Endothelial cell of umbilical vein (primary cell): ENCODE data around the gene ATAT1. TPM values are rescaled to one million over a fixed set of nuclear protein-coding genes. Genes with fewer than 3 reads are reported as not detected.

Source experiments
- BruUV-seq: library from RNA; stranded (reverse); fragments of 400-500 nt; replicated peaks from 2 replicates; lab custom pipeline; 2021; lab: Mats Ljungman, UMichigan
- CTCF ChIA-PET: fragments of 300-600, 350-600 bp; sonication (Branson Sonifier 250); formaldehyde crosslinking; loops from one replicate; lab custom pipeline; 2021; ENCODE audit warnings: antibody characterized with exemption, inconsistent platforms; lab: Charles Lee
- POLR2A ChIA-PET: fragments of 300-600, 350-600 bp; sonication (Branson Sonifier 250); formaldehyde crosslinking; loops from one replicate; lab custom pipeline; 2021; ENCODE audit warnings: antibody characterized with exemption, inconsistent platforms; lab: Charles Lee
- DNase-seq: peaks from one replicate; pipeline ENCODE4 v3.0.0-alpha.2; 2011; ENCODE audit warnings: low read depth, low spot score
- FAIRE-seq: peaks from 2 replicates; lab custom pipeline; 2011; peaks lifted over from hg19 to GRCh38; lab: Jason Lieb, UNC
- H2AFZ ChIP-seq: 2 replicates; pipeline ENCODE4 v1.6.0; 2012; ENCODE audit warnings: low read depth, low read length, control low read depth, inconsistent platforms
- H3K27ac ChIP-seq: 2 replicates; pipeline ENCODE4 v1.5.1; 2011; ENCODE audit warnings: low read depth, mild to moderate bottlenecking, control low read depth, low read length, moderate library complexity; ENCODE audit not compliant: insufficient read depth
- H3K27me3 ChIP-seq, 2 experiments: 2 replicates each; pipeline versions ENCODE4 v1.6.0 to v1.6.1; 2011; ENCODE audit warnings: low read length in 2 of 2, mixed read lengths in 1 of 2; ENCODE audit not compliant: control insufficient read depth in 2 of 2, insufficient read depth in 2 of 2
- H3K36me3 ChIP-seq, 2 experiments: 2 replicates in 1 of 2; 3 replicates in 1 of 2; pipeline ENCODE4 v1.5.1; 2011; ENCODE audit warnings: low read length in 2 of 2, mild to moderate bottlenecking in 1 of 2, moderate library complexity in 1 of 2; ENCODE audit not compliant: control insufficient read depth in 2 of 2, insufficient read depth in 2 of 2; ENCODE audit errors: extremely low read depth in 1 of 2
- H3K4me1 ChIP-seq: 3 replicates; pipeline ENCODE4 v1.5.1; 2011; ENCODE audit warnings: mild to moderate bottlenecking, low read length; ENCODE audit not compliant: control insufficient read depth, insufficient read depth; ENCODE audit errors: extremely low read depth
- H3K4me2 ChIP-seq: 2 replicates; pipeline ENCODE4 v1.6.1; 2011; ENCODE audit warnings: low read length, control low read depth, mixed read lengths; ENCODE audit not compliant: insufficient read depth
- H3K4me3 ChIP-seq, 3 experiments: fragments of 200-600 bp in 1 of 3; sonication (generic), shearing (Covaris generic) in 1 of 3; replicated peaks in 1 of 3; 2 replicates each; pipeline ENCODE4 v1.5.1; 2011 to 2016; ENCODE audit warnings: control low read depth in 3 of 3, low read length in 3 of 3, mild to moderate bottlenecking in 2 of 3, inconsistent platforms in 1 of 3, low read depth in 1 of 3, moderate library complexity in 1 of 3; ENCODE audit not compliant: insufficient read depth in 1 of 3
- H3K79me2 ChIP-seq: 2 replicates; pipeline ENCODE4 v1.6.0; 2012; ENCODE audit warnings: low read length, inconsistent platforms; ENCODE audit not compliant: control insufficient read depth, insufficient read depth
- H3K9ac ChIP-seq: replicated peaks from 2 replicates; pipeline ENCODE3; 2011; ENCODE audit warnings: low read length, control low read depth; ENCODE audit not compliant: insufficient read depth; ENCODE audit errors: extremely low read depth
- H3K9me1 ChIP-seq: replicated peaks from 3 replicates; pipeline ENCODE4 v1.6.0; 2011; ENCODE audit warnings: mild to moderate bottlenecking, low read length; ENCODE audit not compliant: control insufficient read depth, insufficient read depth; ENCODE audit errors: extremely low read depth
- H3K9me3 ChIP-seq: replicated peaks from 2 replicates; pipeline ENCODE4 v1.5.1; 2012; ENCODE audit warnings: low read length, inconsistent platforms; ENCODE audit not compliant: control insufficient read depth, insufficient read depth
- H4K20me1 ChIP-seq: replicated peaks from 2 replicates; pipeline ENCODE3; 2011; ENCODE audit warnings: mild to moderate bottlenecking, low read length; ENCODE audit not compliant: control insufficient read depth, insufficient read depth; ENCODE audit errors: extremely low read depth
- CTCF ChIP-seq, 2 donors: IDR thresholded peaks; 1 replicate in 1 of 2; 2 replicates in 1 of 2; pipeline ENCODE4 v1.5.1; 2011; ENCODE audit warnings: low read length in 2 of 2, mild to moderate bottlenecking in 2 of 2, moderate library complexity in 2 of 2, control low read depth in 1 of 2, inconsistent platforms in 1 of 2, low read depth in 1 of 2; ENCODE audit not compliant: insufficient read depth in 1 of 2; ENCODE audit errors: extremely low read depth in 1 of 2
- EZH2 ChIP-seq: IDR thresholded peaks from 2 replicates; pipeline ENCODE4 v1.6.1; 2012; ENCODE audit warnings: borderline replicate concordance, low read depth, mild to moderate bottlenecking, moderate library complexity, low read length, inconsistent platforms; ENCODE audit not compliant: severe bottlenecking
- FOS ChIP-seq: IDR thresholded peaks from 2 replicates; pipeline ENCODE4 v1.6.1; 2011; ENCODE audit warnings: mild to moderate bottlenecking, low read length, moderate library complexity, borderline replicate concordance; ENCODE audit not compliant: insufficient read depth
- GATA2 ChIP-seq: IDR thresholded peaks from 2 replicates; pipeline ENCODE4 v1.7.0; 2011; ENCODE audit warnings: low read depth, mild to moderate bottlenecking, moderate library complexity, mixed read lengths, low read length; ENCODE audit not compliant: insufficient read length, insufficient read depth
- JUN ChIP-seq: IDR thresholded peaks from 2 replicates; pipeline ENCODE4 v1.6.1; 2011; ENCODE audit warnings: borderline replicate concordance, low read depth; ENCODE audit not compliant: insufficient read length, insufficient read depth
- MAX ChIP-seq: IDR thresholded peaks from 2 replicates; pipeline ENCODE4 v1.6.1; 2011; ENCODE audit not compliant: insufficient read depth, insufficient read length
- MYC ChIP-seq: IDR thresholded peaks from one replicate; pipeline ENCODE4 v1.6.1; 2011; ENCODE audit warnings: mild to moderate bottlenecking, low read depth, low read length
- POLR2A ChIP-seq: IDR thresholded peaks from 2 replicates; pipeline ENCODE4 v1.6.1; 2012; ENCODE audit warnings: low read depth, mild to moderate bottlenecking, control low read depth, low read length
- POLR2AphosphoS5 ChIP-seq: IDR thresholded peaks from 2 replicates; pipeline ENCODE4 v1.6.1; 2012; ENCODE audit warnings: low read depth, mild to moderate bottlenecking, control low read depth, low read length, moderate library complexity; ENCODE audit not compliant: insufficient read depth
- dilution Hi-C: fragments of 300-500 bp; cut with MboI; formaldehyde crosslinking; loops from one replicate; pipeline ENCODE4 v1.15.0; 2019; ENCODE audit warnings: low sequenced_read_pairs; ENCODE audit not compliant: extremely low pct_ligation_motif_present
- intact Hi-C: fragments of 100-400 bp; cut with micrococcal nuclease; formaldehyde crosslinking; loops from one replicate; pipeline ENCODE4 v1.10.0; 2022
- polyA plus RNA-seq, 4 experiments: library from polyadenylated mRNA; depleted of rRNA in 3 of 4; stranded (reverse) in 3 of 4; unstranded in 1 of 4; fragments of >200 nt; gene quantifications; 2 replicates each; pipeline versions ENCODE4 v1.2.1 to v1.2.3, GENCODE V29; 2011 to 2012; ENCODE audit warnings: missing spikeins in 1 of 4
- total RNA-seq: library from RNA; stranded (reverse); gene quantifications from 2 replicates; pipeline ENCODE4 v1.2.3, GENCODE V29; 2021

The ATAT1 gene
- total and polyA plus RNA-seq, 2 donors (not counting 3 experiments of a cell fraction or from before 2014, with no cell fraction given): 17.4 to 18.4 TPM

- dilution Hi-C loops: no loop called here
- no peak for TF ChIP-seq CTCF (IDR thresholded peaks at IDR 0.05; ENCODE audit: extremely low read depth in 1 of 2, insufficient read depth in 1 of 2, low read depth in 1 of 2, low read length in 2 of 2)
- no peak for TF ChIP-seq JUN
- TF ChIP-seq FOS: no peak
- peak; percentile 30 for TF ChIP-seq MYC
- TF ChIP-seq EZH2: no peak
- TF ChIP-seq MAX: peak; percentile 45
- no peak for TF ChIP-seq GATA2
- peak; percentile 100 for TF ChIP-seq POLR2AphosphoS5
- TF ChIP-seq POLR2A: peak; percentile 100
Observed at GRCh38 chr6:30616811-30617564, 9.7 kb upstream of the ATAT1 start, which contains the start of gene PPP1R10. TSS of gene PPP1R10 (minus strand) at chr6:30617243. CDS start at chr6:30609944, 7,299 bp downstream.

More at GRCh38 chr6:30616811-30617564, 9.7 kb upstream of the ATAT1 start, which contains the start of gene PPP1R10:
- intact Hi-C loops: loop anchor here (1.0 kb wide), 4 partner anchors 30 to 100 kb away; partner anchors contain the start of genes ABCF1, C6orf136, GNL1 and MDC1
- ChIA-PET POLR2A (interaction anchor here (0.7 kb wide), 1 partner anchor 21 kb away, joined by 3 read pairs; no protein-coding TSS in a partner anchor), CTCF (interaction anchor here (1.6 kb wide), 1 partner anchor 114 kb away, joined by 17 read pairs; no protein-coding TSS in a partner anchor)
- DNase-seq: peak; percentile 100
- TSS peak; percentile 68 for BruUV-seq
- Histone ChIP-seq H3K4me1 (peaks cover 21% of the 10 kb centered on the region), H3K4me2 (peak within 1 kb of the TSS; percentile 99), H3K79me2 (peaks cover 37% of the 10 kb centered on the region), H3K9ac (peak within 1 kb of the TSS; percentile 99), H3K9me3 (no peaks in the 10 kb centered on the region), H4K20me1 (no peaks in the 10 kb centered on the region), H3K4me3 (peak within 1 kb of the TSS; percentile 51 to 84 (median 73)), H3K9me1 (no peaks in the 10 kb centered on the region), H3K27ac (peak within 1 kb of the TSS; percentile 96), H3K36me3 (peaks cover 2 to 7% of the 10 kb centered on the region in 2 experiments), H3K27me3 (no peaks in the 10 kb centered on the region), H2AFZ (peak within 1 kb of the TSS; percentile 67)
- FAIRE-seq: peak; percentile 97
